GM12801 (cell line): Measurements from ENCODE around the gene BABAM2.

Experiments
- CTCF ChIP-seq: IDR thresholded peaks from one replicate; pipeline ENCODE4 v1.5.1; 2011; ENCODE audit warnings: control low read depth; ENCODE audit not compliant: insufficient read length; ENCODE audit errors: extremely low read depth

The BABAM2 gene

DNA sequence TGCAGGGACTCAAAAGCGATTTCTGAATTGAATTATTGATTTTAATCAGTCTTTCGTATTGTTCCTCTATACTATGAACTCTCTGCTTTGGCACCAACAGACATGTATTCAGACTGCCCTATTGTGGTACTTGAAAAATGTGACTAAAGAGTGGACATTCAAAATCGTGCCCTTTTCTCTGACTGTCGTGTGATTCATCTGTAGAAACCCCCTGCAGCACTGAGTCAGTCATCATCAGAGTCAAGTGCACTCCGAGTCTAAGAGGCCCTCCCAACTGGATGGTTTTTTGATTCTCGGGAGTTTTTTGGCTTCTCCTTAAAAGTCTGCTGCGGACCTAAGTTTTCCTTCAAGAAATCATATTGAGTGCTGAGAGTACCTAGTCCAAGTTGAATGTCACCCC is 405.7 kb downstream of the BABAM2 start:
- TF ChIP-seq CTCF: no peak

DNA sequence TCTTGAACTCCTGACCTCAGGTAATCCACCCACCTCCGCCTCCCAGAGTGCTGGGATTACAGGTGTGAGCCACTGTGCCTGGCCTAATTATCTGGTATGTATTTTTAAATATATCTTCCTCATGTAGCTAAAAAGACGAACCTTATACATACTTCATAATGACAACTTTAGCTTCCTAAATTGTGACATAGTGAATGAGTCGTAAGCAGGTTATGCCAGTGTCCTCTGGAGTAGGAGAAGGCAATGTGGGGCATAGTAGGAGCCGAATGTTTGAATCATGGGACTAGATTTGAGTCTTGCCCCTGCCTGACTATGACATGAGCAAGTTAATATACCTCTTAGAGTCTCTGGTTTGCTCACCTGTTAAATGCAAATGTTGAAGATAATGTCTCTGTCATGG is 406.4 kb downstream of the BABAM2 start:
- no peak for TF ChIP-seq CTCF

DNA sequence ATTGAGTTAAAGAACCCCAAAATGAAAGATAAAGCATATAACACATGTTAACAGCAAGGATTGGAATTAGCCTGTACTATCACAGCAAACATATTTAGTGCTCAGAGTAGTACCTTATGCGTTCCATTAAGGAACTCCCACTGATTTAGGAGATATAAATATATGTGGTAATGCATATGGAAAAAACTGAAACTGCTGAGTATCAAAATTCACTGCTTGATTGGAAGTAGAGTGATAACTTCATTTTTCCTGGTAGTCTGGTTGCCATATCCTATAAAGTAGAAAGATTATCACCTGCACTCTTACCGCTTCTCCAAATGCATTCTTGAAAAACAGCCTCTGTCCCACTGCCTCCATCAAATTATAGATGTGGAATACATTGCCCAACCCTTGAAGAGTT is 407.0 kb downstream of the BABAM2 start:
- TF ChIP-seq CTCF: no peak

DNA sequence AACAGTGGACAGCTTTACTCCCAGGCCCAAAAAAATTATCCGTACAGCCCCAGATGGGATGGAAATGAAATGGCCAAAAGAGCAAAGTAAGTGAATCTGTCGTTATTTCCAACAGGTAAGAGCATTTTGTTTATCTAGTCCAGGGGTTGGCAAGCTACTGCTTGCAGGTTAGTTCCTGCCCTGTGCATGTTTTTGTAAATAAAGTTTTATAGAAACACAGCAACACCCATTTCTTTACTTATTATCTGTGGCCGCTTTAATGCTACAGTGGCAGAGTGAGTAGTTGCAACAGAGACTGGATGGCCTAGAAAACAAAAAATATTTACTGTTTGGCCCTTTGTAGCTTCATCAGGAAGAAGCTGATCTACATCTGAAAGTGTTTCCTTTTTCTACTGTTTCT is 407.9 kb downstream of the BABAM2 start:
- no peak for TF ChIP-seq CTCF

DNA sequence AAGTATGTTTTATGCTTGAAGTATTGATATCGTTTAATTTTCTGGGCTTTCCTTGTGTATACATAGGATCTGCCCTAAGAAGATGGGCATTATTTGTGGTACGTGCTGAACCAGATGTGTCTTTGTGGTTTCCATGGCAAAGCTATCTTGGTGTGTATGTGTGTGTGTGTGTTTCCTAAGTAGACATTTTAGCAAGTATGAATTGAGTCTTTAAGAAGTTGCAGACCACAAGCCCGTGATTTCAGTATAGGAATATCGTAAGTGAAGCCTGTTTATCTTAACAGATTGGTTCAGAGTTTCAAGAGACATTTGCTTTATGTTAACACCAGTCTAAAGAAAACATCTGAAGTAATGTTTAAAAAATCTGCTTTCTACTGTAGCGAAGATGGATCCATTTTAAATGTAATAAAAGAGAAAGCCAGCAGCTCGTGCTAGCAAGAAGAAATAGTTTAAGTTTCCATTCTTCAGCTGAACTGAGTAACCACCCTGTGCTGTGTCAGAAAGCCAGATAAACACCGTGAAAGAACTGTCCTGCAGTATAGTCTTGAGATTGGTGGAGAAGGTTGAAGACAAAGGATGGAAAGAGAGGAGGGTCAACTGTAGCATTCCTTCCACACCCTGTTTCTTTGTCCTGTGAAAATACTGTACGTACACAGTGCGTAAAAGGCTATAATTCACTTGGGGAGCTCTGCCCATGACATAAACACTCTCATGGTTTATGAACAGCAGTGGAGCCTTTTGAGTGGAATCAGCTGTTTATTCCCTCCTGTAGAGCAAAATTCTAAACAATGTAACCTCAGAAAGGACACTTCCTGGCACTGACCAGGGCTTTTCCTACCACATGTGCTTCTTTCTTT is 410.2 kb downstream of the BABAM2 start:
- no peak for TF ChIP-seq CTCF

GRCh38 chr2:28305202-28305601 is 414.7 kb downstream of the BABAM2 start:
- no peak for TF ChIP-seq CTCF

GRCh38 chr2:28310107-28310506 is 419.6 kb downstream of the BABAM2 start:
- TF ChIP-seq CTCF: no peak
